Endodermal cell (in vitro differentiated cells): ENCODE measurements around the gene PLCB3. TPM values are rescaled to one million over a fixed set of nuclear protein-coding genes. Genes with fewer than 3 reads are reported as not detected.
A peak's percentile ranks its signal among the peaks of the same experiment; 100 is the strongest.

Experiments used
- DNase-seq: peaks from one replicate; pipeline ENCODE4 v3.0.0-alpha.2; 2017
- H3K27ac ChIP-seq: 2 replicates; pipeline ENCODE4 v1.5.1; 2013; ENCODE audit warnings: mild to moderate bottlenecking, low read depth, low read length, moderate library complexity
- H3K27me3 ChIP-seq: 2 replicates; pipeline ENCODE4 v1.6.1; 2013; ENCODE audit warnings: mild to moderate bottlenecking, low read length, moderate library complexity; ENCODE audit not compliant: insufficient read depth, control insufficient read depth, poor library complexity, severe bottlenecking
- H3K36me3 ChIP-seq: 2 replicates; pipeline ENCODE4 v1.7.0; 2013; ENCODE audit warnings: mild to moderate bottlenecking, low read length, moderate library complexity; ENCODE audit not compliant: control insufficient read depth, insufficient read depth
- H3K4me1 ChIP-seq: one replicate; pipeline ENCODE4 v1.7.0; 2013; ENCODE audit warnings: low read length; ENCODE audit not compliant: control insufficient read depth, insufficient read depth
- H3K4me3 ChIP-seq: 2 replicates; pipeline ENCODE4 v1.5.1; 2013; ENCODE audit warnings: mild to moderate bottlenecking, low read length, moderate library complexity
- H3K9ac ChIP-seq: 2 replicates; pipeline ENCODE4 v1.6.1; 2013; ENCODE audit warnings: mild to moderate bottlenecking, low read length, moderate library complexity; ENCODE audit not compliant: poor library complexity, severe bottlenecking; ENCODE audit errors: extremely low read depth
- H3K9me3 ChIP-seq: 2 replicates; pipeline ENCODE4 v1.6.1; 2013; ENCODE audit warnings: mild to moderate bottlenecking, low read length, moderate library complexity; ENCODE audit not compliant: control insufficient read depth
- H3K27ac Mint-ChIP-seq: 2 replicates; pipeline ENCODE4 v1.8.0; 2020; ENCODE audit warnings: mixed read lengths
- H3K27me3 Mint-ChIP-seq: 2 replicates; pipeline ENCODE4 v1.8.0; 2021; ENCODE audit warnings: mild to moderate bottlenecking, mixed read lengths; ENCODE audit not compliant: insufficient read depth
- H3K36me3 Mint-ChIP-seq: 2 replicates; pipeline ENCODE4 v1.8.0; 2020; ENCODE audit warnings: low read depth, mixed read lengths
- H3K4me1 Mint-ChIP-seq: 2 replicates; pipeline ENCODE4 v1.8.0; 2020; ENCODE audit warnings: mixed read lengths
- H3K4me3 Mint-ChIP-seq: 2 replicates; pipeline ENCODE4 v1.8.0; 2020; ENCODE audit warnings: mild to moderate bottlenecking, moderate library complexity, mixed read lengths
- H3K9me3 Mint-ChIP-seq: 2 replicates; pipeline ENCODE4 v1.8.0; 2020; ENCODE audit warnings: mild to moderate bottlenecking, mixed read lengths
- CTCF ChIP-seq: fragments of 200-600 bp; sonication (generic); conservative IDR thresholded peaks from 2 replicates; pipeline ENCODE4 v1.5.0; 2021; ENCODE audit warnings: antibody characterized with exemption, mild to moderate bottlenecking
- WGBS, 2 experiments: methylation state at CpG; one replicate each; pipeline versions ENCODE4 v1.1.5 to v1.1.7; 2013; ENCODE audit warnings: missing lambda C conversion rate in 2 of 2, mixed read lengths in 1 of 2; ENCODE audit not compliant: insufficient coverage in 1 of 2, insufficient read length in 1 of 2; 5-methylcytosine and 5-hydroxymethylcytosine counted together
- total RNA-seq, 2 donors: library from RNA; stranded (reverse); fragmentation: NEBNext Ultra II Directional in 1 of 2; extraction: Animal tissue kit (Norgen Biotek cat#: 25700) in 1 of 2; gene quantifications; 2 replicates in 1 of 2; 3 replicates in 1 of 2; pipeline ENCODE4 v1.2.1, GENCODE V29; 2021

PLCB3 gene
- total RNA-seq, 2 donors from 2014 or later = 75.0 to 83.2 TPM

DNA sequence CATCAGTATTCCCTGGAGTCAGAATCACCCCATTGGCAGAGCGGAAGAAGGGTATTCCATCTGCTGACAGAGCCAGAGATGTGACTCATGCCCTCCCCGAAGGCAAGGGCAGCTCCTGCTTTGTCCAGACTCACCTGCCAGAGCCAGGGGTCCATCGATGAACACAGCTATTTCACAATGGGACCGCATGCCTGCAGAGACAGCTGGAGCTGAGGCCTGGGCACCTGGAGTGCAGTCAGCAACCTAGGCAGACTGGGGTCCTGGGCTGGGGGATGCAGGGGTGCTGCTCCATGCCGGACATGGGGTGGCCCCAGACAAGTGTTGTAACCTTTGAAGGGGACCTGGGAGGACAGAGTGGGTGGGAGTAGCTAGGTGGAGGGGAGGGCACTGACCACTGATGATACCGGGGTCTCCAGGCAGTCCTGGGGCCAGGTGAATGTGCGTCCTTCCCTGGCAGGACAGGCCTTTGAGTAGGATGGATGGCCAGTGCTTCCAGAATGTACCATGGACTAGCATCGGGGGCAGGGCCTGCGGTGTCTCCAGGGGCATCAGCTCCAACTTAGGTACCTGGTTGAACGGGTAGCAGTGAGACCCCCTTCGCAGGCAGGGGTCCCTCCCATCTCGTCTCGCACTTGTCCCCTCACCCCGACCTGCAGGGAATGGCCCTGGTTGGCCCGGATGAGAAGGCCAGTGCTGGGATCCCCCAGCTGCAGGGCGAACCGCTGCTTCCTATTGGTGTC, 27.0 kb upstream of the PLCB3 start:
- H3K4me3 ChIP-seq = no peak overlapping the region
- no peak overlapping the region for H3K9ac ChIP-seq
- WGBS, 2 experiments = 93 to 98% methylated on average over 13 to 17 of the region's 17 CpGs
- no peak overlapping the region for H3K27ac ChIP-seq
- no peaks in the 10 kb centered on the region for H3K27me3 ChIP-seq
- H3K9me3 ChIP-seq = no peaks in the 10 kb centered on the region
- H3K27ac Mint-ChIP-seq = no peak overlapping the region
- DNase-seq = peak; percentile 45
- H3K27me3 Mint-ChIP-seq = no peaks in the 10 kb centered on the region
- peak overlapping the region; percentile 74 for H3K4me3 Mint-ChIP-seq
- TF ChIP-seq CTCF = no peak
- H3K4me1 ChIP-seq = peaks cover 4% of the 10 kb centered on the region
- H3K36me3 ChIP-seq = peaks cover 5% of the 10 kb centered on the region
- no peaks in the 10 kb centered on the region for H3K36me3 Mint-ChIP-seq
- H3K9me3 Mint-ChIP-seq = no peaks in the 10 kb centered on the region
- H3K4me1 Mint-ChIP-seq = peaks cover 10% of the 10 kb centered on the region

DNA sequence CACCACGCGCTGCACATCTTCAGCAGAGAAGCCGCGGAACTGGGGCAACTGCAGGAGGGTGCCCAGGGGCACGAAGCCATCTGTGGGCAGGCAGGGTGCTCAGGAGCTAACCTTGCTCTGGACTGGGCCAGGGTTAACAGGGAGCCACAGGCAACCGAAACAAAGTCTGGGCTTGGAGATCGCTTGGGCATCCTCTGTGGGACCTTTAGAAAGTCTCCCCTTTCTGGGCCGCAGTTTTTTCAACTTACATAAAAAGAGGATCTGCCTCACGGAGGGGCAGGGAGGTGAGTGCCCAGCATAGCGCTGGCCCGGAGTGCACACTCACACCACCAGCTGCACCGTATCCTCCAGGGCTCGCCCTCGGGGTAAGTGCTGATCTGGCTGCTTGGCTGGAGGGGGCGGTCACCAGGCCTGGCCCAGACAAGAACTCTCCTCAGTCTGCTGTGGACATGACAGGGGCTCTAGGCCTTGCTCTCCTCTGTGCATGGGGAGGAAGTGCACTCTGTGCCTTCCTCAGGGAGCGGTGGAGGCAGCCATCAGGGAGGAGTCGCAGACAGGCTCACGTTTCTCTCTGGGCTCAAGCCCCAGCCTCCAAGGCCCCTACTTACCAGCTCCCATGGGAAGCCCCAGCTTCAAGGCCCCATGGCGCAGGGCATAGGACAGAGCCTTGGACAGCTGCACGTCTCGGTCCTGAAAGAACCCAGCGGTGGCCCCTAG, 26.3 kb upstream of the PLCB3 start:
- peaks cover 11% of the 10 kb centered on the region for H3K4me1 Mint-ChIP-seq
- no peaks in the 10 kb centered on the region for H3K27me3 Mint-ChIP-seq
- H3K4me3 Mint-ChIP-seq = peak overlapping the region; percentile 74
- WGBS, 2 experiments = 84 to 86% methylated on average over 13 to 22 of the region's 22 CpGs
- DNase-seq = peak; percentile 54
- Histone ChIP-seq H3K27ac (no peak overlapping the region), H3K9me3 (no peaks in the 10 kb centered on the region), H3K36me3 (peaks cover 5% of the 10 kb centered on the region), H3K4me3 (peak overlapping the region; percentile 92), H3K27me3 (no peaks in the 10 kb centered on the region), H3K9ac (peak overlapping the region; percentile 57), H3K4me1 (peaks cover 4% of the 10 kb centered on the region)
- TF ChIP-seq CTCF = no peak
- peak overlapping the region; percentile 74 for H3K27ac Mint-ChIP-seq
- no peaks in the 10 kb centered on the region for H3K9me3 Mint-ChIP-seq
- no peaks in the 10 kb centered on the region for H3K36me3 Mint-ChIP-seq

GRCh38 chr11:64225608-64226506, 25.5 kb upstream of the PLCB3 start, which contains the start of the genes NUDT22 and TRPT1:
TSS of gene NUDT22 (plus strand) at chr11:64226274. CDS start at chr11:64226653, 379 bp downstream.
TSS of gene TRPT1 (minus strand) at chr11:64226186. CDS start at chr11:64225860, 326 bp downstream.
- H3K27ac ChIP-seq = peak within 1 kb of the TSS; percentile 76
- H3K4me3 Mint-ChIP-seq = peak within 1 kb of the TSS; percentile 74

More at GRCh38 chr11:64225608-64226506, 25.5 kb upstream of the PLCB3 start, which contains the start of the genes NUDT22 and TRPT1:
- peak within 1 kb of the TSS; percentile 92 for H3K4me3 ChIP-seq
- H3K9ac ChIP-seq = peak within 1 kb of the TSS; percentile 57
- H3K9me3 ChIP-seq = no peaks in the 10 kb centered on the region
- peaks cover 5% of the 10 kb centered on the region for H3K36me3 ChIP-seq
- H3K9me3 Mint-ChIP-seq = no peaks in the 10 kb centered on the region
- TF ChIP-seq CTCF = peak; percentile 38
- peaks cover 4% of the 10 kb centered on the region for H3K4me1 ChIP-seq
- no peaks in the 10 kb centered on the region for H3K36me3 Mint-ChIP-seq
- no peaks in the 10 kb centered on the region for H3K27me3 ChIP-seq
- peak; percentile 97 for DNase-seq
- H3K27me3 Mint-ChIP-seq = peaks cover under 1% of the 10 kb centered on the region
- H3K4me1 Mint-ChIP-seq = peaks cover 12% of the 10 kb centered on the region
- WGBS, 2 experiments = 0% methylated on average over 27 to 53 of the region's 54 CpGs
- H3K27ac Mint-ChIP-seq = peak within 1 kb of the TSS; percentile 74
